HG03442 (cell line): ENCODE results near the gene USP10.

Source experiments
- ATAC-seq: cut with Tn5 transposase; IDR thresholded peaks from one replicate; pipeline ENCODE4 v1.9.1; 2021; ENCODE audit warnings: mild to moderate bottlenecking, moderate library complexity; ENCODE audit not compliant: unreplicated experiment

The USP10 gene

DNA sequence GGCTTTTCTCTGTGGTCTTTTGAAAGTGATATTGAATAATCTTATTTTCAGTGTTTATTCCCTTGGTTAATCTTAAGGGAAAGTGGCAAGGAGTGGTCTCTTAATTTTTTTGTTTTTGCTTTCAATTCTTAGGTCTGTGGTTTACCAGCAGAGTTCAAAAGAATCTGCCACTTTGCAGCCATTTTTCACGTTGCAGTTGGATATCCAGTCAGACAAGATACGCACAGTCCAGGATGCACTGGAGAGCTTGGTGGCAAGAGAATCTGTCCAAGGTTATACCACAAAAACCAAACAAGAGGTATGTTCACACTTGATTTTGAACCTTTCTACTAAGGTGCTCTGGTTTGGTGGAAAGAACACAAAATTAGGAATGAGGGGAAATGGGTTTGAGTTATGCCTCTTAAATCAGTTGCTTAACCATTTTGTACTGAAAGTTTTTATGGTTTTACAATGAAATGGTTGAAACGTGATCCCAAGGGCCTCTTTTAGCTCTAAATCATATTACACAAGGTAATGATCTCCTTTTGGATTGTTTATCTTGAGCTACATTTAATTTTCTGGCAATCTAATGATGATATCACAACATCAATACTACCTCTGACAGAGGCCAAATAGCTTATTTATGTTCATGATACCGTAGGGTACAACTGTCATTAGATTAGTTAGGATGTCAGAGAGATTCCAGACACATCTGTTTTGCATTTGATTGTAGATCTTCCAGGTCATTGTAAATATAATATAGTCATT lies 68.4 kb downstream of the USP10 start:
- no peak for ATAC-seq

DNA sequence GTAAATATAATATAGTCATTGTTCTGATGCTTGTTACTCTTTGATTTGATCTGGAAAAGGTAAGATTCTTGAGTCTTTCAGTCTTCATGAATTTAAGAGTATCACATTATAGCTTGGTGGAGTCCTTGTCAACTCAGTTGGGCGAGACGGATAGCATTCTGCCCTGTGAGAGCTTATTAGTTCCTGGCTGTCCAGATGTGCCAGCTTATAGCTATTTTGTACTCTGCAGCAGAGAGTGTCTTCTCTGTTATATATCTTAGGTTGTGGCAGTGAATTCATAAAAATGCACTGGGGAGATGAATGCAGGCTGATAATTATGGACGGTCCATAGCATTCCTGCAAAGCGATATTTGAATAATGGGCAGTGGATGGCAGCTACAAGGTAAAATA lies 69.0 kb downstream of the USP10 start:
- ATAC-seq = no peak

DNA sequence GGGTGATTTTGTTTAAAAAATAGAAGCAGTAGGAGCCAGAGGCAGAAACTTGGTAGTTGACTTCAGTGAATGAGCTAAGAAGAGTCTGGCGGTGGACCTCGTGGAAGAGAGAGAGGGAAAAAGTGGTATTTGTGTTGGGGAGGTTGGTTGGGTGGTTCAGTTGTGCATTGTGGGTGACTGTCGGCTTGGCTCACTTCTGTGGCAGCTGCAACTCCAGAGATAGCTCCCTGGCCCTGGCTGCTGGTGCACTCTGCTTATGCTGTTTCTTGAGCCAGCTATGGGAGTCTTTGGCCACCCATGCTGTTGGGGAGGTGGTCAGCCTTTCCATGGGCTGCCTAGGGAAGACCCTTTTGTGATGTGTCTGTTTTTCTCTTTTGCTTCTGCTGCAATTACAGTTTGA lies 69.6 kb downstream of the USP10 start:
- ATAC-seq = no peak

DNA sequence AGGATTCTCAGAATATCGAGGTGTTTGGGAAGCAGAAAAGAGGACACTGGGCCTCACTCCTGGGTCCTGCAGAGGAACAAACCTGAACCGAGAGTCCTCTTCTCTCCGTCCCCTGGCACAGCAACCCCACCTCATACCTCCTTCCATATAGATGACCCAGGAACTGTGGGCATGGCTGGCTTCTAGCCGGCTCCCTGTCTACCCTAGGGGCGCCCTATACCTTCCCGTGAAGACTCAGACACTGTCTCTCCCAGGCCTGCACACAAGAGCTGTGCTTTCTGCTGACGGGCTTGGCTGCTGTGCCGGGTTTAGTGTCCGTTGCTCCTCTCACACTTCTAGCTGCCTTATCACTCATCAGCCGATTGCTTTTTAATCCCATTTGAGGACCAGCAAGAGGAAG lies 73.5 kb downstream of the USP10 start:
- no peak for ATAC-seq

GRCh38 chr16:84774810-84775209 lies 75.0 kb downstream of the USP10 start:
- ATAC-seq = no peak

DNA sequence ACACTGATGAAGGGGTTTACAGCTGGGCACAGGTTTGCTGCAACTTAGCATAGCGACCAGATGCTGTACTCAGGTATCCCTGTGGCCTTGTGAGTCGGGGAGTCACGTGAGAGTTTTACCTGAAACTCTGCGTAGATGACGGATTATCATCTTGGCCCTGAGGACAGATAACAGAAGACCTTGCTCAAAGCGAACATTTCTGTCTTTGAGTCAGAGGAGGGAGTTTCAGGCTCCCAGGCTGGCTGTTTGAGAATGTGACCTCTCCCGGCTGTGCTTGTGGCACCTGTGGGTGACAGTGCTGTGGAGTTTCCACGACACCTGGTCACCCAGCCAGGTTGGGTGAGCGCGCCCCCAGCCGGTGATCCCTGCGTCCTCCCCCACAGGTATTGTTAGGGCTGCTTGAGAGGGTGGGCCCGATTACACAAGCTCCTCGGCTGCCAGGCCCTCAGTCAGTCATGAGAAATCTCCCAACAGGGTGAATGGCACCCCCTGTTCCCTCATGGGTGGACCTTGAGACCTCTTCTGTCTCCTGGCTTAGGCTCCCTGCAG lies 75.5 kb downstream of the USP10 start:
- ATAC-seq = no peak

GRCh38 chr16:84777435-84777834 lies 77.6 kb downstream of the USP10 start:
- ATAC-seq = no peak

GRCh38 chr16:84778720-84779119 lies 78.9 kb downstream of the USP10 start:
- no peak for ATAC-seq

DNA sequence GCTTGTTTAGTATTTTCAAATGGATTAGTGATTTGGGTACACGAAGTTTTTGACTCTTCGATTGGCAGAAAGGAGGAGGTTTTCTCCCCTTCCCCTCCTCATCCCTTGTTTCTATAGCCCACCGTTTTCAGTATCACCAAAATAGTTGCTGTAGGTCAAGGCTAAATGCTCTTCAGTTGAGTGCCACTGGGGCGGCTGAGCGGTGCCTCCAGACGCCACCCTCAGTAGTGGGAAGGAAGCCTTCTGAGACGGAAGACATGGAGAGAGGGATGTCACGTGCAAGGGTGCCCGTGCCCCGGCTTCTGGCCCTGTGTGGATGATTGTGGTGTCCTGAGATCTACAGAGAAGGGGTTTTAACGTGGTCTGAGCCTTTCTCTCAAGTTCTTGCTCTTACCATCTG lies 80.3 kb downstream of the USP10 start:
- no peak for ATAC-seq

DNA sequence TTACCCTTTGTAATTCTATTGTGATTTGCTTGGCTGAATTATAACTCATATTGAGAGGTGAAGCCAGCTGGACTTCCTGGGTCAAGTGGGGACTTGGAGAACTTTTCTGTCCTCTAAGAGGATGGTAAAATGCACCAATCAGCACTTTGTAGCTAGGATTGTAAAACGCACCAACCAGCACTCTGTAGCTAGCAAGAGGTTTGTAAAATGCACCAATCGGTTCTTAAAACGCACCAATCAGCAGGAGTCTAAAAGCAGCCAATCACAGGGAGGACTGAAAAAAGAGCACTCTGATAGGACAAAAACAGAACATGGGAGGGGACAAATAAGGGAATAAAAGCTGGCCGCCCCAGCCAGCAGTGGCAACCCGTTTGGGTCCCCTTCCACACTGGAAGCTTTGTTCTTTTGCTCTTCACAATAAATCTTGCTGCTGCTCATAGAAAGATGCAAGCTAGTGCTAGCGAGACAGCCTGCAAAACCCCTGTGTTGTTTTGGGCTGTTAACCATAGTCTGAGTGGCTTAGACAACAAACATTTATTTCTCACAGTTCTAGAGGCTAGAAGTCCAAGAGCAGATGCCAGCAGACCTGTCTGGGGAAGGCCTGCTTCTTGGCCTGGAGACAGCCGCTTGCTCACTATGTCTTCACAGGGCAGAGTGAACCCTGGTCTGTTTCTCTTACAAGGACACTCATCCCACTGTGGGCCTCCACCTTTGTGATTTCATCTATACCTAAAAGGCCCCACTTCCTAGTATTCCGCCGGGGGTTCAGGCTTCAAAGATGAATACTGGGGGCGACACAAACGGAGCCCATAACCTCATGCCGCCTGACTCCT lies 81.0 kb downstream of the USP10 start:
- no peak for ATAC-seq

DNA sequence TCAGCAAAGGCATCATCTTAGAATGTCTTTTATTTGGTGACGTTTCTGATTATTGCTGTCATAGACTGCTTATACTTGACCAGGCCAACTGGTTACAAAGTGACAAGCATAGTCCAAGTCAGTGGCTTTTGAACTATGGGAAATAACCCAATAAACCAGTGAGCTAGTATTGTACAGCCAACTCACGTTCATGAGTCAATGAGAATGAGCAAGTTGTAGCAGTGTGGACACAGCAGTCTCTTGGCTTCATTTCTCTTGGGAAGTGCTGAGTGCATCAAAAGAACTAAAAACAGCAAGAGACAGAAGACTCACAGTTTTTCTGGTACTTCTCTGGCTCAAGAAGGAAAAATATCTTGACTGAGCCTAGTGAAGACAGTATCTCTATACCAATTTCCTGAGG lies 83.0 kb downstream of the USP10 start:
- ATAC-seq = no peak

DNA sequence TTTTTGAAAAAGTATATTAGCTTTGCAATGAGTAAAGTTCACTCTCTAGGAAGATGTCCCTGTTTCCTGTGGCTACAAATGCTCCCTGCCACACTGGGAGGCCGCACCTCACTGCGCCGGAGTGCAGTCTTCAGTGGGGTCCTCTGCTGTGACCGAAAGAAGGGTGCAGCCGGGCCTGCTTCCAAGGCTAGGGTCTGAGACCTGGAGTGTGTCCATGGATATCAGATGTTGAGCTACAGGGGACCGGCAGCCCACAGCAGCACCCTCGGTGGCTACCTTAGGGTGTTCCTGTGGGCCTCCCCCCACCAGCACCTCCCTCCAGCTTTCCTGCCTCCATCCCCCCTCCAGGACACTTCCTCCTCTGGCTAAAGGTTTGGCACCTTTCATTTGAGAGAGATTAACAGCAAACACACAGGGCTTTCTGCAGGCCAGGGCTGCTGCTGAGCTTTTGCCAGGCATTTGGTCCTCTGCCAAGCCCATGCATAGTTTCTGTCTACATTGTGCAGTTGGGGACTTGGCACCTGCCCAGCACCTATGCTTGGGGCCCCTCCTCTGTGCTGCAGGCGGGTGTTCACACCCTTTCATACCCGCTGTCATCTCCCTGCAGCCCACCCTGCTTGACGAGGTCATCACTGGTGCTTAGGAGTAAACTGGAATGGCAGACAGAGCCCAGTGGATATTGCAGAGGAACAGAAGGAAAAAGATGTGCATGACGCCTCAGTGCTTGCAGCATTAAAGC lies 86.2 kb downstream of the USP10 start:
- ATAC-seq = no peak

GRCh38 chr16:84786605-84787262 lies 86.9 kb downstream of the USP10 start:
- ATAC-seq = no peak

DNA sequence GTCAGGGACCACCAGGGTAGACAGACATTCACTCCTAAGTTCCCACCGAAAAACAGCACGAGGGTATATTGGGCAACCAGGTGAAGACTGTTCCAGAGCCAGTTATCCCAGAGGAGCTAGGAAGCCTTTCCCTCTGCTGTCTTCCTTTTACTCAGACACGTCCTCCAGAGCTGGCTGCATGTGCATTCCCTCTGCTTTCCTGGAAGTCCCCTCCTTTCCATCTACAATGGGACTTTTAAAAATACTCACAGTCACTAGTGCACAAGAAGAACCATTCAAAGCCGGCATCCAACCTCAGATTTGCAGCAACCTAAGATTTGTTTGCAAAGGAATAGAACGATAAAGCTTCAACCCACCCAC lies 87.4 kb downstream of the USP10 start:
- ATAC-seq = no peak

- ATAC-seq = no peak
These were observed 89.2 kb downstream of the USP10 start for GRCh38 chr16:84788920-84789391.

DNA sequence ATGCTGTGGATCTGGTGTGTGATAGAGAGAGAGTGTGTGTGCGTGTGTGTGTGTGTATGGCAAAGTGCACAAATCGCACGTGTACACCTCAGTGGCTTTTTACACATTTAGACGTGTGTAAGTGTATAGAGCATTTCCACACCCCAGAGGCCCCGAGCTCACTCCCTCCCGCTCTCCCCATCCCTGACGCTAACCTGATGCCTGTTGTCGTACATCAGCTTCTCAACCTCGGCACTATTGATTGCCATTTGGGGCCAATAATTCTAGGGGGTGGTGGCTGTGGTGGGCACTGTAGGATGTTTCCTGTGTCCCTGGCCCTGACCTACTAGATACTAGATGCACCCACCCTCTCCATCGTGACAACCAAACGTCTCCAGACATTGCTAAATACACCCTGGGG lies 89.6 kb downstream of the USP10 start:
- no peak for ATAC-seq

DNA sequence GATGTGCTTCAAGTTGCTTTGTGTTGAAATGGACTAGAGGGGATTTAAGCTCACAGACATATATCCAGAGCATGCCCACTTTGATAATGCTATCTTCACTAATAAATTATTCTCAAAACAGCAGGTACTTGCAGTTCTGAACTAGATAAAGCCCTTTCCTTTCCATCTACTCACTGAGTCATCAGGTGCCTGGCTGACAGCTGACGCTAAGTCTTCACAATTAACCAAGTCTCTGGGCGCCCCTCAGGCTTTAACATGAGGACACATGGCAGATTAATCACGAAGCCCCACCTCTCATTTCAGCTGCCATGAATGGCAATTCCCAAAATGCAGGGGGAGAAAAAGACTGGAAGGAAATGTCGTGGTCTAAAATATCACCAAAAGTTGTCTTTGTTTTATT lies 90.5 kb downstream of the USP10 start:
- no peak for ATAC-seq

DNA sequence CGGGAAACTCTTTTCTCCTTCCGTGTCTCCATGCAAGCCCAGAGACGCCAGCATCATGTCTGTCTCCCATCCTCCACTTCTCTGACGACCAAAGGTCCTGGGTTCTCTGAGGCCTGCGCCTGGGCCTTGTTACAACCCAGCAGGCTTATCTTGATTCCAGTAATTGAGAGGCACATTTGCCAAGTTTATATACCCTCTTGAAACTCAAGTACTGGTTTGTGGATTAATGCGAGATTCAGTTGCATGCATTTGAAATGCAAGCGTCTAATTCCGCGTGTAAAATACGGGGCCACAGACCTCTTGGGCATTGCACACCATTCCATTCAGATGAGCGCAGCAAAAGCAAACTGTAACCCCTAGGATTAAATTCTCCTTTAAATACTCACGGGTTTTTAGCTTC lies 91.3 kb downstream of the USP10 start:
- ATAC-seq = no peak

GRCh38 chr16:84791501-84791900 lies 91.7 kb downstream of the USP10 start:
- ATAC-seq = no peak

GRCh38 chr16:84794186-84794585 lies 94.4 kb downstream of the USP10 start:
- ATAC-seq = no peak

DNA sequence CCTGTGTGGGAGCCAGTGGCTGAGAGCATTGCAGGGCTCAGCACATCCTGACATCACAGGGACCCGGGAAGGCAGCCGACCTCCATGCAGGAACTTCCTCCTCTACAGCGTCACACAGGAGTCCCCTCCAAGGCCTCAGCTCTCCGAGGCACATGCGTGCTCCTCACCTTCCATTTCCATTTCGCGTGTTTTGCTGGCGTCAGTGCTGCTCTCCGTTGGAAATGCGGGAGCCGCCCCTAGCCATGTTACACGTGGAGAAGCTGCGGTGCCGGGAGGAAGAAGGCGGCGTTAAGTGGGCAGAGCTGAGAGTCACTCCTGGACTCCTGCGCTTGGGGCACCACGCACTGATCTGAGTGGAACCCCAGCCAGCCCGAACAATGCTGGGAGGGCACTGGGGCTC lies 94.8 kb downstream of the USP10 start:
- ATAC-seq = no peak
